GM21717 (cell line): Measurements from ENCODE around the gene LRP6.
"Not testable (repeated sequence)": the region's sequence is repeated elsewhere in the genome, so short reads cannot be mapped to it uniquely, and the experiment has no call there.

ENCODE experiments used
- ATAC-seq: cut with Tn5 transposase; IDR thresholded peaks from one replicate; pipeline ENCODE4 v1.9.1; 2021; ENCODE audit warnings: mild to moderate bottlenecking, moderate library complexity; ENCODE audit not compliant: unreplicated experiment

The LRP6 gene

DNA sequence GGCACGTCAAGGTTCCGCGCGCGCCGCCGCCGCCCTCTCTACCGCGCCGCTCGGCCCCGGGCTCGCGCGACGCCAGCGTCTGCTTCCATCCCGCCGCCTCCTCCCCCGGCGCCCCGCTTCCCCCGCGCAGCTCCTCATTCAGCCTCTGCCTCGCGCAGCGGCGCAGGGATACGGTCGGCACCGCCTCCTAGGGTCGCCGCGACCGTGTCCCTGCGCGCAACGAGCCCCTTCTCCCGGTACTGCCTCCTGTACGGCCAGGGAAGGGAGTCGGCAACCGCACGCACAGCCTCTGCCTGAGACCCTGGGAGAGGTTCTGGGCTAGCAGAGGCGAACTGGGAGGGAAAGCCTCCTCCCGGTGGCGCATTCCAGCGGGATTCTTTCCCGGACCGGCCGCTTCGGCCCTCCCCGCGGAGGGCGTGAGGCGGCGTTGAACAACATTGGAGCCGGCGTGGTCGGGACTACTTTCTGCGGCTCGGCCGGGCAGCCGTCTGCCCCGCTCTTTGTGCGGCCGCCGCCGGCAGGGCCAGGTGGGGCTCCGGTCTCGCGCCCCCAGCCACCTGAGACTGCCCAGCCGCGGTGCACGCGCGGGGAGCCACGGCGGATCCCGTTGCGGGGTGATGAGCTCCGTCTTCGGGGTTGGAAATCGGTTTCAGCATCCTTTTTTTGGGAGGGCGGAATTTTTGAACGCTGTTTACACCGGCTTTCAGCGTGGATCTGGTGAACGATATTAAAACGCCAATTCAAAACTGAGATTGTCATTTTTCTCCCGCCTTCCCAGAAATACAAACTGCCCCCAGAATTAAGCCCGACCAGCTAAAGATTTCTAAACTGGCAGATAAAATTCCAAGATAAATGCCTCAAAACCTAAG is at the start of gene LRP6:
LRP6 (minus strand) TSS at position 172 of the 869 bp plus-strand sequence. CDS start 309 bp downstream, outside the sequence.
- peak; percentile 77 for ATAC-seq

DNA sequence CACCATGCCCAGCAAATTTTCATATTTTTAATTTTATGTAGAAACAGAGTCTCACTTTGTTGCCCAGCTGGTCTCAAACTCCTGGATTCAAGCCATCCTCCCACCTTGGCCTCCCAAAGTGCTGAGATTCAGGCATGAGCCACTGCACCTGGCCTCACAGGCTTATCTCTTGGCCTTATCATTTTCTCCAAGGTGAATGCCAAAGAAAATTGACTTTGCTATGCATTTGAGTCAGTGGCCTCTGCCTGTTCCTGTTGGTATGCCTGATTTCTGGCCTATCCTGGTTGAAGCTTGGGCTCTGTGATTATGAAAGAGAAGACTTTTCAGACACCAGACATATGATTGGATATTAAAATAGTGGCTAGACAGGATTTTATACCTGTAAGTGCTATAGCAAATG is 49.0 kb upstream of the LRP6 start:
- ATAC-seq = no peak

GRCh38 chr12:12310695-12311094 is 43.9 kb upstream of the LRP6 start:
- ATAC-seq = not testable (repeated sequence)

DNA sequence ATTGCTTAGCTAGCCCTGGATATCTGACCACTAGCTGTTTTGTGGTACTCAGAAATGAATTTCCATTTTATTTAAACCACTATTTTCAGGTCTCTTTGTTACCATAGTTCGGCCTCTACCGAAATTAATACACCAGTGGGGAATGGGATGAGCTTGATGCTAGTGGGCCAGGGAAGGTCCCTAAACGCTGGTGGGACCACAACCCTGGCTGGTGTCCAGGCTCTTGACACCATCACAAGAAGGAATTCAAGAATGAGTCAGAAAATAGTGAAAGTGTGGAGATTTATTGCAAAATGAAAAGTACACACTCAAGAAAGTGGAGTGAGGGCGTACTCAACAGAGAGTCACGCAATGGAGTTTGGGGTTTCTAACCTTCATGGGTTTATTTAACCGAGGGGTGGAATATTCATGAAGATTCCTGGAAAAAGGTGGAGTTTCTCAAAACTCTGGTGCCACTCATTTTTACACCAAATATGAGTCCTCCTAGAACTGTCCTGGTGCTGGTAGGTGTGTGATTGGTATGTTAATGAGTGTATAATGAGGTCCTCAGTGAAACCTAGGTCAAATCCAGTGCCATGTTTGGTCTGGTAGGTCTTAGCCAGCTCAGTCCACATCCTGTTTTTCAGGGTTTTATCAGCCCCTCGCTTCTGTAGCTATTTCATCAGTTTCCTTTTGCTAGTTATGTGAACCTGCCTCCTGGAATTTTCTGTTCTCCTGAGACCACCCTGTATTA is 38.9 kb upstream of the LRP6 start:
- ATAC-seq = no peak

DNA sequence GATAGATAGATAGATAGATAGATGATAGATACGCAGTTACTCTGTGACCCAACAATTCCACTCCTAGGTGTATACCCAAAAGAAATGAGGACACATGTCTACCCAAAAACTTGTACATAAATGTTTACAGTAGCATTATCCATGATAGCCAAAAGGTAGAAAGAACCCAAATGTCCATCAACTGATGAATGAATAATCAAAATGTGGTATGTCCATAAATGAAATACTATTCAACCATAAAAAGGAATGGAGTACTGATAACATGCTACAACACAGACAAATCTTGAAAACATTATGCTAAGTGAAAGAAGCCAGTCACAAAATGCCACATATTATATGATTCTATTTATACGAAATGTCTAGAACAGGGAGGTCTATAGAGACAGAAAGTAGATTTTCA is 36.1 kb upstream of the LRP6 start:
- no peak for ATAC-seq

DNA sequence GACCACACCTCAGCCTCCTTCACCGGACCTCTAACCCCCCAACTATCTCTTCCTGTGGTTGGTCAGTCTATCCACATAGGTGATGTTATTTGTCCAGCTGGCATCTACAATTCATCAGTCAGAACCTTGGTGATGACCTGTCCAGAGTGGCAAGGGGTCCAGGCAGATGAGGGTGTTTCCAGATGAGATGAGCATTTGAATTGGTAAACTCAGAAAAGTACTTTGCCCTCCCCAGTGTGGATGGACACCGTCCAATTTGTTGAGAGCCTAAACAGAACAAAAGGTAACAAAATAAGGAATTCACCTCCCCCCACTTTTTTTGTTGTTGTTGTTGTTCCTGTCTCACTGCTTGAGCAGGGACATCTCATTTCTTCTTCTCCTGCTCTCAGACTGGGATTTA is 34.3 kb upstream of the LRP6 start:
- ATAC-seq = no peak

DNA sequence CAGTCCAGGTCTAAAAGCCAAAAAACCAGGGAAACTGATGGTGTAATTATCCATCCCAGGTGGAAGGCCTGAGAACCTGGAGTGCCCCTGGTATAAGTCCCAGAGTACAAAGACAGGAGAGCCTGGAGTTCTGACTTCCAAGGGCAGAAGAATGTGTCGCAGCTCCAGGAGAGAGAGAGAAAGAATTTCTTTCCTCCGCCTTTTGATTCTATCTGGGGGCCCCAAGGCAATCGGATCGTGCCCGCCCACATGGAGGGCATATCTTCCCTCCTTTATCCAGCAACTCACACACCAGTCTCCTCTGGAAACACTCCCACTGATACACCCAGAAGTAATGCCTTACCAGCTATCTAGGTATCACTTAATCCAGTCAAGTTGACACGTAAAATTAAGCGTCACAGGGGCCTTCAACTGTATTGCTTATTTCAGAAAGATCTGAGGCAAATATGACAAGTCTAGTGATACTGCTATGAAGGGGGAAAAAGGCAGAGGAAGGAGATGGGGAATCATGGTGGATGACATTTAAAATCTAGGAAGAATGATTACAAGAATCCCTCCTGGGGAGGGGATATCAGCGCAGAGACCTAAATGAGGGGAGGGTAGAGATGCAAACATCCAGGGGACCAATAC is 30.5 kb upstream of the LRP6 start:
- ATAC-seq = no peak

GRCh38 chr12:12294215-12295005 is 27.6 kb upstream of the LRP6 start:
- ATAC-seq = no peak

GRCh38 chr12:12290206-12290605 is 23.4 kb upstream of the LRP6 start:
- no peak for ATAC-seq

GRCh38 chr12:12286441-12286840 is 19.6 kb upstream of the LRP6 start:
- ATAC-seq = no peak

DNA sequence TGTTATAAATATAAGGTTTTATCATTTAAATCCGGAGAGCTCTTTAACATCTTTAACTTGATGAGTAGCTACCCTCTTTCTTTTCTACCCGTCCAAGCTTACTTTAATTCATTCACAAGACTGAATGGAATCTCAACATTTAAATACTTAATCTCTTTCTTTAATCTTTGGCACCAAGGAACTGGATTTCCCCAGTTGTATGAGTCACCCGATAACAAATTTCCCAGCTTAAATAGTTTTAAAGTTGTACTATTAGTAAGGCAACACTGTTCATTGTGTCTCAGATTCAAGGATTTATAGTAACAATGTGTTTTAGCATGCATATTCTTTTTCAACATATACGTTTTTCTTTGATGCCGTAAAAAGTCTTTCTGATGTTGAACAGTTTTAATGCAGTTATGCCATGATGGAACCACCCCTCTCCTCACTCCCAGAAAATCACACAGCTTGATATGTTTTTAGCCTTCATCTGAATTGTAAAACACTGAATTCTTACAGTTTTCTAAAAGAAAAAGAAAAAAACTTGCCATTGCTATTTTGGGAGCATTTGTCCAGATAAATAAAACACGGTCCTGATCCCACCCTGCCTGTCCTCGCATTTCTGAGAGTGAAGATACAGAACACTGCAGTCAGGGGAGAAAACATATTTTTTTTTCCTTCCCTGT is 16.0 kb upstream of the LRP6 start:
- ATAC-seq = no peak

GRCh38 chr12:12282202-12282601 is 15.4 kb upstream of the LRP6 start:
- no peak for ATAC-seq

DNA sequence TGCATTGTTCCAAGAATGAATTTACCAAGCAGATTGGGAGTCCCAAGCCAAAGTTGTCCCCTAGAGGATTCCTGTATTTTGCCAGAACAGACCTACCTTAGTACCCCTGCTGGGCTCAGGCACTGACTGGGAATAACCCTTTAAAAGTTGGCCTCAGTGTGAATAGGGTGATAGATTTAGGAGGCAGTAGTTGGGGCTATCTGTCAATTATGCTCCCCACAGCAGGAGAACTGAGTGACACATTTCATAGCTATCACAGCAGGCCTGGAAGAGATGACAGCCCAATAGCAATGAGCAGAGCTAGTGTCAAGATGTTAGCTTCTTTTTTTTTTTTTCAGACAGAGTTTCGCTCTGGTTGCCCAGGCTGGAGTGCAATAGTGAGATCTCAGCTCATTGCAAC is 14.3 kb upstream of the LRP6 start:
- ATAC-seq = no peak

GRCh38 chr12:12278899-12279298 is 12.1 kb upstream of the LRP6 start:
- ATAC-seq = no peak

DNA sequence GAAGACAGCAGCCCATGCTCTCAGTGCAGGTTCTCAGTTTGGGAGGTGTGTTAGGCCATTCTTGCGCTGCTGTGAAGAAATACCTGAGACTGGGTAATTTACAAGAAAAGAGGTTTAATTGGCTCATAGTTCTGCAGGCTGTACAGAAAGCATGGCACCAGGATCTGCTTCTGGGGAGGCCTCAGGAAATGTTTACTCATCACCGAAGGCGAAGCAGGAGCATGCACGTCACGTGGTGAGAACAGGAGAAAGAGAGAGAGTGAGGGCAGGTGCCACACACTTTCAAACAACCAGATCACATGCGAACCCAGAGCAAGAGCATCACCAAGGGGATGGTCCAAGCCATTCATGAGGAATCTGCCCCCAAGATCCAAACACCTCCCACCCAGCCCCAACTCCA is 9.0 kb upstream of the LRP6 start:
- no peak for ATAC-seq

DNA sequence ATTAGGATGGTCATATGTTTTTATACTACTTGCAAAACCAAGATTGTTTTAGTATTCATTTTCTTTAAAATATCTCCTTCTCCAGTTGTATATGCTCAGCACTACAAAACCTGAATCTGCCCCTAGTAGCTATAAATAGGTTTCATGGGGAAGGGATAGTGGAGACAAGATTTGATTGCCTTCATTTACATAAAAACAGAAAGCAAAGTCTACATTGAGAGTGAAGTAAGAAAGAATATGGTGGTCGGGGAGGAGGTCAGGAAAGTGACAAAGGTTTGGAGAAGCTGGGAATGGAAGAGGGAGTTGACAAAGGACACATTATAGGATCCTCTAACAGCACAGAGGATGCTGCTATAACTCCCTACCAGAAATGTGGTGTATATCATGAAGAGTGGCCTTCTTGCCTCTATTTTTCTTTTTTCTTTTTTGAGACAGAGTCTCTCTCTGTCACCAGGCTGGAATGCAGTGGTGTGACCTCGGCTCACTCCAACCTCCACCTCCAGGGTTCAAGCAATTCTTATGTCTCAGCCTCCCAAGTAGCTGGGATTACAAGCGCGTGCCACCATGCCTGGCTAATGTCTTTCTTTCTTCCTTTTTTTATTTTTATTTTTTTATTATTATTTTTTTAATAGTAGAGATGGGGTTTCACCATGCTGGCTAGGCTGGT is 6.6 kb upstream of the LRP6 start:
- no peak for ATAC-seq

DNA sequence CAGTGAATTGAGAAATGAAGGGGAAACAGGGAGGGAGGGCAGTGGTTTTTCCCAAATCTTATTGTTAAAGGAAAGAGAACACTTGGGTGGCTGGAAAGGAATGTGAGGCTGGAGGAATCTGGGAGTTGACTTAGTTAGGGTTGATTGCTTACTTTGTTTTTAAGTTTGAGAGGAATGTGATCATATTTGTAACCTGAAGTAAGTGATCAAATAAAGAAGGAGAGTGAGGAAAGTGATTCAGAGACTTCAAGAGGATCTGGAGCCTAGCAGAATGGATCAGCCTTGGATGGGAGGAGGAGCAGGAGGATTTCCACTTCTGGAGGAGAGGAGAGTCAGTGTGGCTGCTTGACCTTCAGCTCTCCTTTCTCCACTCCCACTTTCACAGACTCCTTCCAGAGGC is 6.0 kb upstream of the LRP6 start:
- ATAC-seq = no peak

DNA sequence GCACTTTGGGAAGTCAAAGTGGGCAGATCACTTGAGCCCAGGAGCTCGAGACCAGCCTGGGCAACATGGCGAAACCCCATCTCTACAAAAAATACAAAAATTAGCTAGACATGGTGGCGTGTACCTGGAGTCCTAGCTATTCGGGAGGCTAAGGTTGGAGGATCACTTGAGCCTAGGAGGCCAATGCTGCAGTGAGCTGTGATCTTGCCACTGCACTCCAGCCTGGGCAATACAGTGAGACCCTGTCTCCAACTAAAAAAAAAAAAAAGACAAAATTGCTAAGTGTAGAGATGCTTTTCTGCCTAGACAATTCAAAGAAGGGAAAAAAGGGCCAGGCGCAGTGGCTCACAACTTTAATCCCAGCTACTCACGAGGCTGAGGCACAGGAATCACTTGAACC is 3.4 kb upstream of the LRP6 start:
- no peak for ATAC-seq

- ATAC-seq = no peak
Measured at GRCh38 chr12:12267742-12268200, 927 bp upstream of the LRP6 start.

GRCh38 chr12:12266389-12266872 is 413 bp downstream of the LRP6 start:
- ATAC-seq = peak; percentile 24
